Activated CD4-positive, CD25-positive, alpha-beta regulatory T cell (primary cell): ENCODE results near the gene BTBD3.

Experiments
- DNase-seq, 4 experiments: peaks; one replicate each; lab custom pipeline; 2025; lab: John Stamatoyannopoulos, UW

BTBD3 gene

DNA sequence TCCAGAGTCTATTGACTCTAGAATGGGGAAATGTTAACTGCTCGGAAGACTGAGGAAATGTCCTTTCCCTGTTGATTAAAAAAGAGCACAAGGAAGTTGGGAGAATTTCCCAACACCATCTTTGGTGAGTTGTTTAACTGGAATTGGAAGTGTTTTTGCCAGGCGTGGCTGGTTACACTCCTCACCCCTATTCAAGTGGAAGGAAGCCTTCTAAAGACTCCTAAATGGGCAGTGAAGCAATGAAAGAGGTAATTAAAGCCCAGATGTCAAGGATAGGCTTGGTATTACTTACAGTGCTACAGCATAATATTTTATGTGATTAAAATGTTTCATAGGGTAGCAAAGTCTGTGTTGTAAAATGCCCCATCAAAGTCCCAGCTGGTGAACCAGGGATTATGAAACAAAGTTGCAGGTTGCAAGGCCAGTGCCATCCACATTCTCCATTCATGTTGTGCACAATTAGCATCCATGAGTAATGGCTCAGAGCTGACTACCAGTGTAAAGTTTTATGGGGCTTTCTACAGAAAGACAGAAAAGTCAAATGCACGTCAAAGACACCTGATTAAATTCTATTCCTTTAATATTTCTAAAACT lies 52.6 kb downstream of the BTBD3 start:
- no peak for DNase-seq

DNA sequence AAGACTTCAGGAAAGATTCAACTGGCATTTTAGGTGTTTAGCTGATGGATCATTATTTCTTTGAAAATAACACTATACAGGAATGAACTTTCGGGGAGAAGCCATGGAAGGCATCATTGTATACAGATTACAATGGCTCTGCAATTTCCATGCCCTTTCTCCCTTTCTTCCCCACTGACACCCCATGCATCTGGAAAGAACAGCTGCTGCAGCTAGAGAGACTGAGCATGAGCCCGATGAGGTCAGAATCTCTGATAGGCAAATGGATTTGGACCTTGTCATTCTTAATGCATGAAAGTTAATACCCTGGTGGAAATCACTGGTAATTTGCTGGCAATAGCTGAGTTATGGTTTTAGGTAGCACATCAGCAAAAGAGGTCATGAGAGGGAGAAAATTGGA lies 54.8 kb downstream of the BTBD3 start:
- DNase-seq = no peak
